M059J (cell line): Measurements from ENCODE around the gene PIGBOS1. TPM values are rescaled to one million over a fixed set of nuclear protein-coding genes. Genes with fewer than 3 reads are reported as not detected.

ENCODE experiments used
- DNase-seq: peaks from one replicate; pipeline ENCODE4 v3.0.0-alpha.2; 2012; ENCODE audit warnings: low read depth
- total RNA-seq: library from RNA; depleted of rRNA; stranded (reverse); fragments of >200 nt; shearing (Covaris generic); gene quantifications from 2 replicates; pipeline ENCODE4 v1.2.3, GENCODE V29; 2014; rRNA removed

The PIGBOS1 gene
- total RNA-seq, 1 experiment from 2014 or later = 12.2 TPM

DNA sequence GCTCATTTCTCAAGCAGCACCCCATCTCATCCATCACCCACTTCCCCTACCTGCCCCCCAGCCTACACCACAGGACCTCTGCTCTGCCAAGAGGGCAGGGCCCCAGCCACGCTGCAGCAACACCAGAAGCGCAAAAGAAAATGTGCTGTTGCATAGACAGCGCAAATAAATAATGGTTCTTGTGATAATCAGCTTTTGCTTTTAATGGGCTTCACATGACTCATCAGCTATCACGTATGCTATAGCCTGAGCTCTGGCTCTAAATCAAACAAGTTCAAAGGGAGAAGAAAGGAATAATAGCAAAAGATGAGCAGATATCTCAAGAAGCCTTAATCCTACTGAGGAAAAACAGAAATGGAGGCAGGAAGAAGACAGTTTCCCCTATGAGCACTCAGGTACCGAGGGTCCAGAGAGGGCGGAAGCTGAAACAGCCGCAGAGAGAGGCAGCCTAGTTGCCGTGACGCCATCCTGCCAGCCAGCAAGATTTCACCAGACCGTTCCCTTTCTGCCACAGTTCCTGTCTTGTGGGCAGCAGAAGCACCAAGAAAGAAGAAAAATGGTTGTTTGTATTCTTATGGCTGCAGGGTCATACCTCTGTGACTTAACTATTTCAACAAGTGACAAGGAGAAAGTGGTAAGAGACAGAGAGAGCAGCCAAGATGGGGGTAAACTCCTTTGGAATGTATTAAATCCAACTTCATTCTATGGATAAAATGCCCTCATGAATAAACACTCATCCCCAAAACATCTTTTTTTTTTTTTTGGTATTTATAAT, 51.3 kb downstream of the PIGBOS1 start:
- DNase-seq = peak; percentile 74

Other genes starting within 250 kb of the PIGBOS1 start
- 30.9 and 62.2 TPM in 2 replicates for gene RSL24D1, start 122.2 kb downstream of the PIGBOS1 start, total RNA-seq
- 2.3 and 9.0 TPM in 2 replicates for gene RAB27A, start 29.3 kb downstream of the PIGBOS1 start, total RNA-seq
- gene PIGB, start 99 bp upstream of the PIGBOS1 start, total RNA-seq = 15.3 and 18.0 TPM in 2 replicates
- 35.6 and 45.6 TPM in 2 replicates for gene CCPG1, start 89.2 kb upstream of the PIGBOS1 start, total RNA-seq
- 3.5 and 6.5 TPM in 2 replicates for gene PIERCE2, start 89.4 kb upstream of the PIGBOS1 start, total RNA-seq
- gene DNAAF4, start 189.1 kb upstream of the PIGBOS1 start, total RNA-seq = 4.2 and 5.0 TPM in 2 replicates